AG10803 (cell line): ENCODE results near the gene PRKAG2.

Experiments used
- DNase-seq: peaks from one replicate; pipeline ENCODE4 v3.0.0; 2010; ENCODE audit warnings: low read depth
- H3K4me3 ChIP-seq: 2 replicates; pipeline ENCODE4 v1.5.1; 2011; ENCODE audit warnings: mild to moderate bottlenecking, low read length, control low read depth
- CTCF ChIP-seq: conservative IDR thresholded peaks from 2 replicates; pipeline ENCODE4 v1.5.1; 2011; ENCODE audit warnings: mild to moderate bottlenecking, low read length, control low read depth, inconsistent platforms

PRKAG2 gene

DNA sequence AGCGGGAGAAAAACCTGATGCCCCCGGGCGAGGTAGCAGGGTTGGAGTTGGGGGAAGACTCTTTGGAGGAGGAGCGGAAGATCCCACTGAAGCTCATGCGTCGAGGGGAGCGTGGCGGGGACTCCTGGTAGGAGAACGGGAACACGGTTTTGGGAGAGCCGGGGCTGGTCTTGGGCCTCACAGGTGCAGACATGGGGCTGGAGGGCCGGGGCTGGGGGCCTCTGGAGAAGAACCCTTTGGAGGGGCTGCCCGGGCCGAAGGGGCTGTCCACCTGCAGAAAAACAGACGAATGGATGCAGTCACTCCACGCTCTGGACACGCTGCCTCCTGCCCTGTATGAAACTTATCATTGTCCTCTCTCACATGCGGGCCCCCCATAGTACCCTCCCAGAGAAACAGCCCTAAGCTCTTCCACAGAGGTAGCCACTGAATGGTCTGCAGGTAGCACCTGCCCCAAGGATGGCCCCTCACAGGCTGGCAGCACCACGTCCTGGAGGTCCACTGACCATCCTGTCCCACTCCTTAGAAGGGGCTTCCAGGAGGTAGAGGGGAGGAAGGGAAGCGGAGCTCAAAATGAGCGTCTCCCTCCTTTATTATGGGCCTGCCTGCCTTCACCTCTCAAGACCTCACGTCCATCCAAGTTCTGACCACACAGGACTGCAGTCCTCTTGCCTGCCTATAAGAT is 95.6 kb downstream of the PRKAG2 start:
- TF ChIP-seq CTCF: no peak
- DNase-seq: no peak
- no peak overlapping the region for H3K4me3 ChIP-seq

- DNase-seq: no peak
- no peak overlapping the region for H3K4me3 ChIP-seq
These were observed 96.3 kb downstream of the PRKAG2 start for GRCh38 chr7:151780631-151781030.

GRCh38 chr7:151779678-151780077 is 97.2 kb downstream of the PRKAG2 start:
- TF ChIP-seq CTCF: no peak
- no peak overlapping the region for H3K4me3 ChIP-seq
- DNase-seq: no peak

More at GRCh38 chr7:151780631-151781030, 96.3 kb downstream of the PRKAG2 start:
- TF ChIP-seq CTCF: no peak

DNA sequence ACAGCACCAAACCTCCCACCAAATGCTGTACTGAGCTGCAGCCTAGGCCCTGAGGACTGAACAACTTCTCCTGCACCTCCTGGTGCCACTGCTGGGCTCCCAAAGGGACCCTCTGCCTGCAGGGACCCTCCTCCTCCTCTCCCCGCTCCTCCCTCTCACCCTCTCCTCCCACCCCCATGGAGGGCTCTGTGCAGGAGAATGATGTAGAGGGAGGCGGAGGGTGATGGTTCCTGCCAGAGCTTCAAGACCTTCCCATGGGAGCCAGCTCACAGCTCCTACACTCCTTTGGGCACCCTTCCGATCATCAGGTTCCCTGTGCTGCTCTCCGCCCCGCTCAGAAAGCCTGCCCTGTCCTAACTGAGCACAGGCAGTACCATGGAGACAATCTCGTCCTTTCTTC is 97.7 kb downstream of the PRKAG2 start:
- DNase-seq: no peak
- no peak for TF ChIP-seq CTCF
- no peak overlapping the region for H3K4me3 ChIP-seq

GRCh38 chr7:151777908-151778670 is 98.8 kb downstream of the PRKAG2 start:
- no peak for DNase-seq
- no peak for TF ChIP-seq CTCF
- H3K4me3 ChIP-seq: no peak overlapping the region

- TF ChIP-seq CTCF: no peak
- no peak overlapping the region for H3K4me3 ChIP-seq
- no peak for DNase-seq
These were observed 99.4 kb downstream of the PRKAG2 start for GRCh38 chr7:151777495-151777880.
